Testis (tissue), 3 donors: ENCODE results near the gene TFCP2. TPM values are rescaled to one million over a fixed set of nuclear protein-coding genes. Genes with fewer than 3 reads are reported as not detected.

Source experiments
- DNase-seq: peaks from one replicate; pipeline ENCODE4 v3.0.0-alpha.2; 2019
- H3K27ac ChIP-seq, 2 donors: fragments of 200-600 bp; sonication (generic); one replicate each; pipeline ENCODE4 v1.5.1; 2019
- H3K27me3 ChIP-seq: fragments of 200-600 bp; sonication (generic); one replicate; pipeline ENCODE4 v1.5.1; 2019
- H3K36me3 ChIP-seq: fragments of 200-600 bp; sonication (generic); one replicate; pipeline ENCODE4 v1.5.1; 2017; ENCODE audit warnings: low read depth; ENCODE audit errors: missing control alignments
- H3K4me1 ChIP-seq: fragments of 200-600 bp; sonication (generic); one replicate; pipeline ENCODE4 v1.5.1; 2019
- H3K4me3 ChIP-seq, 2 donors: fragments of 200-600 bp; sonication (generic); one replicate each; pipeline ENCODE4 v1.5.1; 2017 to 2019
- H3K9me3 ChIP-seq: fragments of 200-600 bp; sonication (generic); one replicate; pipeline ENCODE4 v1.5.1; 2017
- CTCF ChIP-seq, 3 experiments: fragments of 450-650 bp in 2 of 3; fragments of 200-600 bp in 1 of 3; sonication (generic) in 1 of 3; IDR thresholded peaks; one replicate each; pipeline ENCODE4 v1.5.1; 2016 to 2019; ENCODE audit warnings: antibody characterized with exemption in 3 of 3, mild to moderate bottlenecking in 2 of 3, moderate library complexity in 1 of 3
- POLR2A ChIP-seq: fragments of 450-650 bp; IDR thresholded peaks from one replicate; pipeline ENCODE4 v1.6.1; 2017; ENCODE audit warnings: antibody characterized with exemption, mild to moderate bottlenecking, moderate library complexity
- WGBS, 2 donors: methylation state at CpG; one replicate each; pipeline ENCODE4 v1.1.5; 2018; 5-methylcytosine and 5-hydroxymethylcytosine counted together
- intact Hi-C: fragments of 100-400 bp; cut with DNase I; formaldehyde crosslinking; loops from one replicate; pipeline ENCODE4 v1.15.1; 2023; ENCODE audit warnings: low total_unique reads
- polyA plus RNA-seq: library from polyadenylated mRNA; stranded (reverse); fragments of 350-450 nt; fragmentation: Illumina TruSeq; extraction: RNeasy Lipid Tissue Mini Kit (QIAGEN cat#74804); gene quantifications from one replicate; pipeline ENCODE4 v1.2.3, GENCODE V29; 2014; ENCODE audit warnings: low read depth, low replicate concordance; ENCODE audit not compliant: insufficient read depth
- total RNA-seq, 2 donors: library from RNA; depleted of rRNA; stranded (reverse); fragments of >200 nt; gene quantifications; one replicate each; pipeline ENCODE4 v1.2.3, GENCODE V29; 2016

The TFCP2 gene
- total and polyA plus RNA-seq, 3 donors from 2014 or later = 13.8 to 17.2 (median 16.2) TPM

- Histone ChIP-seq H3K4me3 (no peak overlapping the region), H3K36me3 (no peaks in the 10 kb centered on the region), H3K27me3 (no peaks in the 10 kb centered on the region), H3K27ac (no peak overlapping the region), H3K9me3 (no peaks in the 10 kb centered on the region), H3K4me1 (no peaks in the 10 kb centered on the region)
- WGBS, 2 donors = 74 to 81% methylated on average over 14 of the region's 14 CpGs
- intact Hi-C loops = no loop called here
- DNase-seq = no peak
- TF ChIP-seq CTCF (IDR thresholded peaks at IDR 0.05) = no peak
- no peak for TF ChIP-seq POLR2A
Measured at GRCh38 chr12:51124504-51124903, 48.4 kb downstream of the TFCP2 start.

- H3K27me3 ChIP-seq = no peaks in the 10 kb centered on the region
- H3K36me3 ChIP-seq = no peaks in the 10 kb centered on the region
- TF ChIP-seq CTCF (IDR thresholded peaks at IDR 0.05) = no peak
- H3K27ac ChIP-seq = no peak overlapping the region
- H3K4me3 ChIP-seq = no peak overlapping the region
- H3K9me3 ChIP-seq = no peaks in the 10 kb centered on the region
- intact Hi-C loops = no loop called here
- no peak for DNase-seq
- H3K4me1 ChIP-seq = no peaks in the 10 kb centered on the region
Measured at GRCh38 chr12:51122844-51123243, 50.1 kb downstream of the TFCP2 start.

GRCh38 chr12:51118706-51119105, 54.2 kb downstream of the TFCP2 start:
- H3K4me3 ChIP-seq = no peak overlapping the region
- H3K9me3 ChIP-seq = no peaks in the 10 kb centered on the region
- no peak for TF ChIP-seq CTCF (IDR thresholded peaks at IDR 0.05)
- TF ChIP-seq POLR2A = no peak
- no peaks in the 10 kb centered on the region for H3K4me1 ChIP-seq
- 82 to 88% methylated on average over 3 of the region's 3 CpGs for WGBS, 2 donors
- DNase-seq = no peak
- intact Hi-C loops = no loop called here
- no peaks in the 10 kb centered on the region for H3K36me3 ChIP-seq
- H3K27ac ChIP-seq = no peak overlapping the region
- no peaks in the 10 kb centered on the region for H3K27me3 ChIP-seq

GRCh38 chr12:51115533-51115932, 57.4 kb downstream of the TFCP2 start:
- H3K27me3 ChIP-seq = no peaks in the 10 kb centered on the region
- no peak for TF ChIP-seq CTCF (IDR thresholded peaks at IDR 0.05)
- TF ChIP-seq POLR2A = no peak
- H3K4me1 ChIP-seq = no peaks in the 10 kb centered on the region
- no peak for DNase-seq
- intact Hi-C loops = no loop called here
- no peaks in the 10 kb centered on the region for H3K9me3 ChIP-seq
- no peak overlapping the region for H3K4me3 ChIP-seq
- no peaks in the 10 kb centered on the region for H3K36me3 ChIP-seq
- H3K27ac ChIP-seq = no peak overlapping the region

- H3K36me3 ChIP-seq = no peaks in the 10 kb centered on the region
- H3K4me1 ChIP-seq = no peaks in the 10 kb centered on the region
- DNase-seq = no peak
- no peak overlapping the region for H3K27ac ChIP-seq
- no peaks in the 10 kb centered on the region for H3K27me3 ChIP-seq
- TF ChIP-seq POLR2A (no peak), CTCF (IDR thresholded peaks at IDR 0.05) (no peak)
- WGBS, 2 donors = 84 to 85% methylated on average over 4 of the region's 4 CpGs
- intact Hi-C loops = no loop called here
- no peak overlapping the region for H3K4me3 ChIP-seq
- no peaks in the 10 kb centered on the region for H3K9me3 ChIP-seq
Measured at GRCh38 chr12:51108136-51108535, 64.8 kb downstream of the TFCP2 start.
